D721Med (cell line): Measurements from ENCODE around the gene PARL.

Experiments used
- DNase-seq: peaks from one replicate; pipeline ENCODE4 v3.0.0; 2011; ENCODE audit warnings: low spot score; ENCODE audit not compliant: insufficient read length
- FAIRE-seq: peaks from 2 replicates; lab custom pipeline; 2011; peaks lifted over from hg19 to GRCh38; lab: Jason Lieb, UNC
- TF ChIP-seq, protein P1 (sequence below): IDR thresholded peaks from 2 replicates; pipeline ENCODE4 v1.5.1; 2012; ENCODE audit warnings: mild to moderate bottlenecking, control low read depth; ENCODE audit not compliant: insufficient read depth; ENCODE audit errors: missing control alignments

PARL gene

DNA sequence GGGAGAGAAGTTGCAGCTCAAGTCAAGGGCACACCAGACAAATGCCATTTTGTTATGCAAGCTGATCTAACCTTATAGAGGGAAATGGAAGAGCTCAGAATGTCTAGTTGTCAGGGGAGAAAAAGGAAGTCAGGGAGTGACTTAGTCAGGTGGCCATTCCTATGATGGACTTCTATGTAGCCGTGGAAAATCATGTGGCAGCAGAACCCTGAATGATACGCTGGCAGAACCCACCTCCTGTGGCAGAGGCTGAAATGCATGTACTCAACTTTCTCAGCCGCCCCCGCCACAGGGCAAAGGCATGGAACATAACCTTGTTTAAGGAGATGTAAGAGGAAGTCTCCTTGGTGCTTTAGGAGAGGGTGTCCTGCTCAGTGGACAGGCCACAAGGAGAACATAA, 37.7 kb upstream of the PARL start:
- TF ChIP-seq, protein P1, sequence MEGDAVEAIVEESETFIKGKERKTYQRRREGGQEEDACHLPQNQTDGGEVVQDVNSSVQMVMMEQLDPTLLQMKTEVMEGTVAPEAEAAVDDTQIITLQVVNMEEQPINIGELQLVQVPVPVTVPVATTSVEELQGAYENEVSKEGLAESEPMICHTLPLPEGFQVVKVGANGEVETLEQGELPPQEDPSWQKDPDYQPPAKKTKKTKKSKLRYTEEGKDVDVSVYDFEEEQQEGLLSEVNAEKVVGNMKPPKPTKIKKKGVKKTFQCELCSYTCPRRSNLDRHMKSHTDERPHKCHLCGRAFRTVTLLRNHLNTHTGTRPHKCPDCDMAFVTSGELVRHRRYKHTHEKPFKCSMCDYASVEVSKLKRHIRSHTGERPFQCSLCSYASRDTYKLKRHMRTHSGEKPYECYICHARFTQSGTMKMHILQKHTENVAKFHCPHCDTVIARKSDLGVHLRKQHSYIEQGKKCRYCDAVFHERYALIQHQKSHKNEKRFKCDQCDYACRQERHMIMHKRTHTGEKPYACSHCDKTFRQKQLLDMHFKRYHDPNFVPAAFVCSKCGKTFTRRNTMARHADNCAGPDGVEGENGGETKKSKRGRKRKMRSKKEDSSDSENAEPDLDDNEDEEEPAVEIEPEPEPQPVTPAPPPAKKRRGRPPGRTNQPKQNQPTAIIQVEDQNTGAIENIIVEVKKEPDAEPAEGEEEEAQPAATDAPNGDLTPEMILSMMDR = no peak
- FAIRE-seq = no peak

DNA sequence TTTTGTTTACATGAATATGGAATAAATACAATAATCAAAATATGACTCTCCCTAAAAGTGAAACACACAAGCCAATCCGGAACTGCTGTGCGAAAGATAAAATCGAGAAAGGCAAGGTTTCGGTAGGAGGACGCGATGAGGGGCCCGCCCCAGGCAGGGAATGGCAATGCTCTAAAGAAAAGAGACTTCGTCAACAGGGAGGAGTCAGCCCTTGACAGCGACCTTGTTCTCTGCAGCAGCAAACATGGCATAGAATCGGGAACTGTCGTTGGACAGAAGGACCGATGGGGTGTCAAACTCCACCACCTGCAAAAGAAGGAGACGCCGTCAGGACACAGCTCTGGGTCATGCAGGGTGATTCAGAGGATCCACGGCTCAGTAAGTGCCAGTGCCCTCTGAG, 36.4 kb upstream of the PARL start:
- TF ChIP-seq, protein P1 = no peak
- no peak for FAIRE-seq
- DNase-seq = no peak

More for the DNA sequence above, 37.7 kb upstream of the PARL start:
- no peak for DNase-seq

DNA sequence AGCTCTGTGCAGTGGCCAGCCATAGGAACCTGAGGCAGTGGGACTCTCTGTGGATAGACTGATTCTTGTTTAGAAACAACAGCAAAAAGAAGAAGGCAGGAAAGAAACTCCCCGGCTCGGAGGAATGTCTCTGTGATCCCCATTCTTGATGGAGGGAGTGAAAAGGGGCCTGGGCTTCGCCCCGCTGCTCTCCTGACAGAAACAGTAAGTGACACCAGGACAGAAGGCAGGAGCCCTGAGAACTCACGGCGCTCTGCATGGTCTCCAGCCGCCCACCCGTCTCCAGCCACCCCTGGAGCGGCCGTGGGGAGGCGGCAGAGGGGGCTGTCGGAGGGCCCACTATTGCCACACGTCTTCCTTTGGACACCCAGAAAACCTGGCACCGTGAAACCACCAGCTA, 35.7 kb upstream of the PARL start:
- DNase-seq (no peak), FAIRE-seq (no peak)
- TF ChIP-seq, protein P1 = no peak

DNA sequence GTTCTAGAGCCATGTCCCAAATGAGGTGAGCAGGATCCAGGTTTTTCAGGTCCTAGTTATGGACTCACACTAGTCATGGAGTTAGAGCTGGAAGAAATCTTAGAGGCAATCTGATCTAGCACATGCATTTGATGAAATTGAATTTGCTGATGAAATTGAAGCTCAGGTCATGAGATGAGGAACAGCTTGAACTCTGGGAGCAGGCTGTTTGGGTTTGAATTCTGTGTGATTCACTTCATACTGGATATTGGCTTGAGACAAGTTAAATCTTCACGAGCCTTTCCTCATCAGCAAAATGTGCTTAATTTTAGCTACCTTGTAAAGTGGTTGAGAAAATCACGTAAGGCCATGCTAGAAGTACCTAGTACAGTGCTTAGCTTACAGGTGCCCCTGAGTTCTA, 33.5 kb upstream of the PARL start:
- TF ChIP-seq, protein P1 = no peak
- no peak for FAIRE-seq
- DNase-seq = no peak

DNA sequence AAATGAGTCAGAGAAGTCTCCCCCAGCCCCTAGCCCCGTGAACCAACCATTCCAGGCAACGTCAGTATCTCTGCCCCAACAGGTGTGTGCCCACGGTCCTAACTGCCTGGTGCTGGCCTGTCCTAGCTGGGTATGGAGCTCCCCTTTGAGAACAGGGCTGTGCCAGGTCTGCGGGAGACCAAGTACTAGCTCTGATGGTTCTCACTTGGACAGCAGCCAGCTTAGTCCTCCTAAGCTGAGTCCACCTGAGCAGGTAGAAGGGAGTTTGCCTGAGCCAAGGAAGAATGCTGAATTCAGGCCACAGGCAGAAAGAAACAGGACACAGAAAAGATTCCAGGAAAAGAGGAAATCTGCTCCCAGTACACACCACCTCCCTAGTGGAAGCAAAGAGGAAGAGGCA, 33.1 kb upstream of the PARL start:
- DNase-seq = no peak
- FAIRE-seq = no peak
- TF ChIP-seq, protein P1 = no peak

DNA sequence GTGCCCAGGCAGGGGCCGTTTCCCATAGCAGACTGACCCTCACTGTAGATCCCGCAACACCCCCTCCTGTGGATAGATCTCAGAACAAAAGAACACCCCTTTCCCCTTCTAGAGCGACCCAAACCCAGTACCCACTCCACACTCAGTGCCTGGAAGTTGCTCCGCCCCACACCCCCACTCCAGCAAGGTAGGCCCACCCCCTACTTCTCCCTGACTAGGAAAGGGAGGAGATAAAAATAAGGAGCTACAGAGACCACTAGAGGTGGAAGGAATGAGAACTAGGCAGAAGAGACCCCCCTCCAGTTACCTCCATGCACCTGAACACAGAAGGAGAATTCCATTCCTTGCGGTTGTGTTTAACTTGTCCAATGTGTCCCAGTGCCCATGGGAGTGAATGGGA, 30.2 kb upstream of the PARL start:
- TF ChIP-seq, protein P1 = no peak
- no peak for DNase-seq
- FAIRE-seq = no peak

DNA sequence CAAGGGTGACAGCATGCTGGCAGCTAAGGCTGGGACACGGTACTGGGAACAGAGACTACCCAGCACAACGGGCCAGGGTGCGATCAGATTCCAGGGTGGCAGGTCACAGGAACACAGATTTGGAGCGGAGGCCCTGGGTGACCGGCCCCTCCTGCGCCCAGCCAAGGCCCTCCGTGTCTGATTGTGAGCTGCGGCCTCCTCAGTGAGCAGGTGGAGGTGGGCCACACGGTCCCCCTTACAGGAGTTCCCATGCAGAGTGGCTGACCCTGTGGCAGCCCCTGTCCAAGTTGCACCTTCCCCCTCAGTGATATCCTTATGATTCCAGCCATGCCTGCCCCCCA, 28.9 kb upstream of the PARL start:
- DNase-seq (no peak), FAIRE-seq (no peak)
- TF ChIP-seq, protein P1 = no peak
